Activated T-helper 17 cell treated with anti-CD3 and anti-CD28 coated beads, Interleukin-2, amount 50 U/mL, for 72 hours (primary cell): ENCODE data around the gene FDX2. TPM values are rescaled to one million over a fixed set of nuclear protein-coding genes. Genes with fewer than 3 reads are reported as not detected.
"Not testable (repeated sequence)": the region's sequence is repeated elsewhere in the genome, so short reads cannot be mapped to it uniquely, and the experiment has no call there.

ENCODE experiments used
- ATAC-seq: fragments of 150-1000 bp; cut with Tn5 transposase; replicated peaks from 2 replicates; pipeline ENCODE4 v1.10.0; 2021; ENCODE audit warnings: mild to moderate bottlenecking, moderate library complexity
- H3K27ac Mint-ChIP-seq: one replicate; pipeline ENCODE4 v1.8.0; 2022; ENCODE audit warnings: mixed read lengths
- H3K27me3 Mint-ChIP-seq: one replicate; pipeline ENCODE4 v1.8.0; 2022; ENCODE audit warnings: mixed read lengths
- H3K36me3 Mint-ChIP-seq: one replicate; pipeline ENCODE4 v1.8.0; 2022; ENCODE audit warnings: low read depth, mild to moderate bottlenecking, mixed read lengths
- H3K4me1 Mint-ChIP-seq: one replicate; pipeline ENCODE4 v1.8.0; 2022; ENCODE audit warnings: mixed read lengths
- H3K4me3 Mint-ChIP-seq: one replicate; pipeline ENCODE4 v1.8.0; 2022; ENCODE audit warnings: mild to moderate bottlenecking, mixed read lengths
- H3K9me3 Mint-ChIP-seq: one replicate; pipeline ENCODE4 v1.8.0; 2022; ENCODE audit warnings: mixed read lengths
- total RNA-seq, 2 donors: library from RNA; stranded (reverse); gene quantifications; one replicate each; pipeline ENCODE4 v1.2.3, GENCODE V29; 2022

Gene FDX2
- total RNA-seq, 2 donors from 2014 or later = 12.3 to 20.1 TPM

DNA sequence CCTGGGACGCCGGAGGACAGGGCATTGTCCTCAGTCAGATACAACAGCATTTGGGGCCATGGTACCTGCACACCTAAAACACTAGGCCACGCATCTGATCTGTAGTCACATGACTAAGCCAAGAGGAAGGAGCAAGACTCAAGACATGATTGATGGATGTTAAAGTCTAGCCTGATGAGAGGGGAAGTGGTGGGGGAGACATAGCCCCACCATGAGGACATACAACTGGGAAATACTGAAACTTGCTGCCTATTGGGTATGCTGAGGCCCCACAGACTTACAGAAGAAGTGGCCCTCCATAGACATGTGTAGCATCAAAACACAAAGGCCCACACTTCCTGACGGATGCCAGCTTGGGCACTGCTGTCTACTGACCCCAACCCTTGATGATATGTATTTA lies 30.4 kb downstream of the FDX2 start:
- H3K9me3 Mint-ChIP-seq = no peaks in the 10 kb centered on the region
- ATAC-seq = no peak
- H3K4me3 Mint-ChIP-seq = peak overlapping the region; percentile 16
- peaks cover 73% of the 10 kb centered on the region for H3K36me3 Mint-ChIP-seq
- H3K27me3 Mint-ChIP-seq = peaks cover 13% of the 10 kb centered on the region
- H3K27ac Mint-ChIP-seq = peak overlapping the region; percentile 10
- peaks cover 28% of the 10 kb centered on the region for H3K4me1 Mint-ChIP-seq

DNA sequence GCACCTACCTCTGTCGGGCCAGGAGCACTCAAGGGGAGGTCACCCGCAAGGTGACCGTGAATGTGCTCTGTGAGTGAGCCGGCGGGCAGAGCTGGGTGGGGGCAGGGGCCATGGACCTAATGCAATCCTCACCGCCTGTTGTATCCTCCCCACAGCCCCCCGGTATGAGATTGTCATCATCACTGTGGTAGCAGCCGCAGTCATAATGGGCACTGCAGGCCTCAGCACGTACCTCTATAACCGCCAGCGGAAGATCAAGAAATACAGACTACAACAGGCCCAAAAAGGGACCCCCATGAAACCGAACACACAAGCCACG lies 30.9 kb downstream of the FDX2 start:
- H3K4me3 Mint-ChIP-seq = peak overlapping the region; percentile 16
- H3K27ac Mint-ChIP-seq = peak overlapping the region; percentile 10
- peaks cover 9% of the 10 kb centered on the region for H3K27me3 Mint-ChIP-seq
- ATAC-seq = no peak
- H3K9me3 Mint-ChIP-seq = no peaks in the 10 kb centered on the region
- peaks cover 73% of the 10 kb centered on the region for H3K36me3 Mint-ChIP-seq
- H3K4me1 Mint-ChIP-seq = peaks cover 26% of the 10 kb centered on the region

DNA sequence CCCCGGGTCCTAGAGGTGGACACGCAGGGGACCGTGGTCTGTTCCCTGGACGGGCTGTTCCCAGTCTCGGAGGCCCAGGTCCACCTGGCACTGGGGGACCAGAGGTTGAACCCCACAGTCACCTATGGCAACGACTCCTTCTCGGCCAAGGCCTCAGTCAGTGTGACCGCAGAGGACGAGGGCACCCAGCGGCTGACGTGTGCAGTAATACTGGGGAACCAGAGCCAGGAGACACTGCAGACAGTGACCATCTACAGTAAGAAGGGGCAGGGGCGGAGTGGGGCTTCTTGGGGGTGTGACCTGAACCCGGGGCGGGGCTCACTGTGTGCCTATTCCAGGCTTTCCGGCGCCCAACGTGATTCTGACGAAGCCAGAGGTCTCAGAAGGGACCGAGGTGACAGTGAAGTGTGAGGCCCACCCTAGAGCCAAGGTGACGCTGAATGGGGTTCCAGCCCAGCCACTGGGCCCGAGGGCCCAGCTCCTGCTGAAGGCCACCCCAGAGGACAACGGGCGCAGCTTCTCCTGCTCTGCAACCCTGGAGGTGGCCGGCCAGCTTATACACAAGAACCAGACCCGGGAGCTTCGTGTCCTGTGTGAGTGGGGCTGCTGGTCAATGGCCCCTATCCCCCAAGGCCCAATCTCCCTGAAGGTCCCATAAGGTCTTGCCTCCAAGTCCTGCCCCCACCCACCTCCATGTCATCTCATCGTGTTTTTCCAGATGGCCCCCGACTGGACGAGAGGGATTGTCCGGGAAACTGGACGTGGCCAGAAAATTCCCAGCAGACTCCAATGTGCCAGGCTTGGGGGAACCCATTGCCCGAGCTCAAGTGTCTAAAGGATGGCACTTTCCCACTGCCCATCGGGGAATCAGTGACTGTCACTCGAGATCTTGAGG lies 31.5 kb downstream of the FDX2 start:
- Mint-ChIP-seq H3K4me3 (peak overlapping the region; percentile 16), H3K36me3 (peaks cover 79% of the 10 kb centered on the region)
- ATAC-seq = no peak

DNA sequence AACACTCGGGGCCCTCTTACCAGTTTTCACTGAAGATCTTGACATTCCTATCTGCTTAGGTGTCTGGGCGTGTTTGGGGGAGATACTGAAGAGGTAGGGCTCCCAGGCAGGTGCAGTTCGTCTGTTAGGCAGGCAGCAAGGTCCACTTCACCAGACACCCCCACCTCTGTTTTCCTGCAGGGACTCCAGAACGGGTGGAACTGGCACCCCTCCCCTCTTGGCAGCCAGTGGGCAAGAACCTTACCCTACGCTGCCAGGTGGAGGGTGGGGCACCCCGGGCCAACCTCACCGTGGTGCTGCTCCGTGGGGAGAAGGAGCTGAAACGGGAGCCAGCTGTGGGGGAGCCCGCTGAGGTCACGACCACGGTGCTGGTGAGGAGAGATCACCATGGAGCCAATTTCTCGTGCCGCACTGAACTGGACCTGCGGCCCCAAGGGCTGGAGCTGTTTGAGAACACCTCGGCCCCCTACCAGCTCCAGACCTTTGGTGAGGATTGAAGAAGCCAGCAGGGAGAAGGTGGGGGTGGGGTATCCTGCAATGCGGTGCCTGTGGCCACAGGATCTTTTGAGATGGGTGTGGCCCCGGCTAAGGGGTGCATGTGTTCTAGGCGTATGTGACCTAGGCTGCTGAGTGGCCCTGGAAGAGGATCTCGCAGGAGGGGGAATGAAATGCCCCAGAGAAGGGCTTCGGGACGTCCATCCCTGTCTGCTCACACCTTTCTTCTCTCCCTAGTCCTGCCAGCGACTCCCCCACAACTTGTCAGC lies 32.3 kb downstream of the FDX2 start:
- peaks cover 87% of the 10 kb centered on the region for H3K36me3 Mint-ChIP-seq

More for the DNA sequence above, 31.5 kb downstream of the FDX2 start:
- H3K4me1 Mint-ChIP-seq = peaks cover 29% of the 10 kb centered on the region
- H3K27ac Mint-ChIP-seq = peak overlapping the region; percentile 10
- peaks cover 9% of the 10 kb centered on the region for H3K27me3 Mint-ChIP-seq
- H3K9me3 Mint-ChIP-seq = no peaks in the 10 kb centered on the region

DNA sequence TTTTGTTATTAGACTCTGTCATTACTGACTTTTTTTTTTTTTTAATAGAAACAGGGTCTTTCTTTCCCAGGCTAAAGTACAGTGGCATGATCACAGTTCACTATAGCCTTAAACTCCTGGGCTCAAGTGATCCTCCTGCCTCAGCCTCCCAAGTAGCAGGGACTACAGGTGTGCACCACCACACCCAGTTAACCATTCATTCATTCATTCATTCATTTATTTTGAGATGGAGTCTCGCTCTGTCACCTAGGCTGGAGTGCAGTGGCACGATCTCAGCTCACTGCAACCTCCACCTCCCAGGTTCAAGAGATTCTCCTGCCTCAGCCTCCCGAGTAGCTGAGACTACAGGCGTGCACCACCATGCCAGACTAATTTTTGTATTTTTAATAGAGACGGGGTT lies 33.8 kb downstream of the FDX2 start:
- peaks cover 29% of the 10 kb centered on the region for H3K4me1 Mint-ChIP-seq
- H3K4me3 Mint-ChIP-seq, H3K9me3 Mint-ChIP-seq, H3K27ac Mint-ChIP-seq, H3K27me3 Mint-ChIP-seq, ATAC-seq: not testable (repeated sequence)
- H3K36me3 Mint-ChIP-seq = peaks cover 100% of the 10 kb centered on the region

More for the DNA sequence above, 32.3 kb downstream of the FDX2 start:
- Mint-ChIP-seq H3K4me3 (no peak overlapping the region), H3K4me1 (peaks cover 30% of the 10 kb centered on the region), H3K9me3 (no peaks in the 10 kb centered on the region), H3K27me3 (peaks cover 5% of the 10 kb centered on the region), H3K27ac (no peak overlapping the region)
- no peak for ATAC-seq

DNA sequence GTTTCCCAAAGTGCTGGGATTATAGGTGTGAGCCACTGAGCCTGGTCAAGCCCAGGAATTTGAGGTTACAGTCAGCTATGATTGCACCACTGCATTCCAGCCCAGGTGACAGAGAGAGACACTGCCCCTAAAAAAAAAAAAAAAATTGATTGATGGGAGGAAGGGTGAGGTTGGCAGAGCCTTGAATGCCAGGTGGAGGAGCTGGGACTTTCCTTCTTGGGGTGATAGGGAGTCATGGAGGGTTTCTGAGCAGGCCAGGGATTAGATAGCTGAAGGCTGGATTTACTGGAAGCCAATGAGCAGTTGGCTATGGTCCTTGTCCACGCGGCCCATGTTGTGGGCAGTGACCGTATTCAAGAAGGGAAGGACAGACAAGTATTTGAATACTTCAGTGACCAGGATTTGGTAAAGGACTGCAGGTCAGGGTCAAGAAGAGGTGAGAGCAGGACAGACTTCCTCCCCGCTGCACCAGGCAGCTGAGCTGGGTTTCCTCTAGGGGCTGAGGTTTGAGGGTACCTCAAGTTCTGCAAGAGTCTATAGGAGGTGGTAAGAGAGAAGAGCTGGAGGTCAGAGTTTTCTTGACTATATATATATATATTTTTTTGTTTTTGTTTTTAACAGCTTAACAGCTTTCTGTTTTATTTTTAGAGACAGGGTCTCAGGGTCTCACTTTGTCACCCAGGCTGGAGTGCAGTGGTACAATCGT lies 35.9 kb downstream of the FDX2 start:
- Mint-ChIP-seq H3K4me3 (no peak overlapping the region), H3K9me3 (no peaks in the 10 kb centered on the region), H3K27ac (peak overlapping the region; percentile 21), H3K36me3 (peaks cover 100% of the 10 kb centered on the region), H3K27me3 (no peaks in the 10 kb centered on the region), H3K4me1 (peaks cover 13% of the 10 kb centered on the region)
- ATAC-seq = no peak

DNA sequence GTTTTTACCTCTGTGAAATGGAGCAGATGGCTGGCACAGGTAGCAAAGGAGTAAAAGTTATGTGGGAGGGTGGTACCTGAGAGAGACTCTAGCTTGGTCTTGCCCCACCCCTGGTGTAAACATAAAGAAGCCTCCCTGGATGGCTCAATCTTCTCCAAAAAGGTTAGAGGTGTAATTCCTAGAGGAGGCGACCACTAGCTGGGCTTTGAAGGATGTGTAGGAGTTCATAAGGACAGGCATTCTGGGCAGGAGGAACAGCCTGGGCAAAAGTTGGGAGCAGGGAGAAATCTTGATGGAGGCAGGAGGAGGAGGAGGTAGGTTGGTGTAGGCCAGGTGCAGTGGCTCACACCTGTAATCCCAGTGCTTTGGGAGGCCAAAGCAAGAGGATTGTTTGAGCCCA lies 36.9 kb downstream of the FDX2 start:
- Mint-ChIP-seq H3K36me3 (peaks cover 100% of the 10 kb centered on the region), H3K27ac (no peak overlapping the region), H3K9me3 (no peaks in the 10 kb centered on the region), H3K27me3 (no peaks in the 10 kb centered on the region), H3K4me3 (no peak overlapping the region), H3K4me1 (peaks cover 19% of the 10 kb centered on the region)
- ATAC-seq = no peak

DNA sequence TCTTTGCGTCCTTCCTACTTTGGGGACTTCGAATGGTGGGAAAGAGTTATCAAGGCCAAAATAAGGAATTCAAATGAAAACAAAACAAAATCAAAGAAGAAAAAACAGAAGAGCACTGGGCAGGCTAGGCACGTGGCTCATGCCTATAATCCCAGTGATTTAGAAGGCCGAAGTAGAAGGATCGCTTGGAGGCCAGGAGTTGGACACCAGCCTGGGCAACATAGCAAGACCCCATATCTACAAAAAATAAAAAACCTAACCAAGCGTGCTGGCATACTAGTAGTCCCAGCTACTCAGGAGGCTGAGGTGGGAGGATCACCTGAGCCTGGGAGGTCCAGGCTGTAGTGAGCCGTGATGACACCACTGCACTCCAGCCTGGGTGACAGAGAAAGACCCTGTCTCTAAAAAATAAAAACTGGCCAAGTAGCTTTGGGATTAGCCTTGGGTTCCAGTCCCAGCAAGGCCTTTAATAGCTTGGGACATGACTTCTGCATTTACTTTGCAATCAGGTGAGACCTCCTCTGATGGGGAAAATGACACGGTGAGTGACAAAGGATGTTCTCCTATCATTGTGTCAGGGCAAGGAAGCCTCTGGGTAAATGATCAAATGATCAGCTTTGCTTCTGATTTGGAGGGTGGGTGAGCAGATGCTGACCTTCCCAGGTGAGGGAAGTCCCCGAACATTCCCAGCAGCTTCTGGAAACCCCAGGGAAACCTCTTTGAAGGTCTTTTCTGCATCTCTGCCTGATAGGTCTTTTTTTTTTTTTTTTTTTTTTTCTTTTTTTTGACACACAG lies 37.8 kb downstream of the FDX2 start:
- Mint-ChIP-seq H3K4me3 (no peak overlapping the region), H3K27me3 (no peaks in the 10 kb centered on the region), H3K9me3 (no peaks in the 10 kb centered on the region), H3K27ac (no peak overlapping the region), H3K36me3 (peaks cover 100% of the 10 kb centered on the region), H3K4me1 (peaks cover 21% of the 10 kb centered on the region)
- ATAC-seq = no peak

DNA sequence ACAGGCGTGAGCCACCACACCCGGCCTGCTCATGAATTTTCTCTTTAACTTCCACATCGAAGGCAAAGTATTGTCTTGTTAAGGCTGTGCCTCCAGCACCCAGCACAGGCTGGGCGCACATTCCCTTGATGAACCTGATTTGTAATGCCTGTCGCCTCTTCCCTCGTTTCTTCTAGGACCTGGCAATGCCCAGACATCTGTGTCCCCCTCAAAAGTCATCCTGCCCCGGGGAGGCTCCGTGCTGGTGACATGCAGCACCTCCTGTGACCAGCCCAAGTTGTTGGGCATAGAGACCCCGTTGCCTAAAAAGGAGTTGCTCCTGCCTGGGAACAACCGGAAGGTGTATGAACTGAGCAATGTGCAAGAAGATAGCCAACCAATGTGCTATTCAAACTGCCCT lies 41.2 kb downstream of the FDX2 start:
- peak overlapping the region; percentile 53 for H3K27ac Mint-ChIP-seq
- no peak for ATAC-seq
- H3K9me3 Mint-ChIP-seq = no peaks in the 10 kb centered on the region
- H3K36me3 Mint-ChIP-seq = peaks cover 98% of the 10 kb centered on the region
- H3K4me3 Mint-ChIP-seq = peak overlapping the region; percentile 89
- no peaks in the 10 kb centered on the region for H3K27me3 Mint-ChIP-seq
- peaks cover 16% of the 10 kb centered on the region for H3K4me1 Mint-ChIP-seq

DNA sequence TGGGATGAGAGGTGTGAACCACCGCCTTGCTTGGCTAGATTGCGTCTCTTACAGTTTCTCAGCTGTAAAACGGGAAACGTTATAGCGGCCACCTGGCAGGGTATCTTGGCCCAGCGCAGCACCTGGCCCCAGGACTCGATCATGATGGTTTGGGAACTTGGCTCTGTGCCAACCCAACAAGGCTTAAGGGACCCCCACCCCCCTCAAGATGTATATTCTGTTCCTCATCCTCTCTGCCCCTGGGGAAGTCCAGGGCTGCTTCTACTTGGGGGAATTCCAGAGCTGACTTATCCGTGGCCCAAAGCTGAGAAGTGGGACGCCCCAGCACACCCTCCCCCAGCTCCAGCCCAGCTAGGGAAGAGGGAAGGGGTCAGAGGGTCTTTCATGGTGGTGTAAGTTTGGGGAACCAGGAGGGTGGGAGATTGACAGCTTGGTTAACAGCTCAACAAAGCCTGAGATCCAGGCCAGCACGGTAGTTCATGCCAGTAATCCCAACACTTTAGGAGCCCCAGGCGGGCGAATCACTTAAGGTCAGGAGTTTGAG lies 44.2 kb downstream of the FDX2 start:
- H3K4me3 Mint-ChIP-seq = peak overlapping the region; percentile 89
- no peaks in the 10 kb centered on the region for H3K27me3 Mint-ChIP-seq
- H3K4me1 Mint-ChIP-seq = peaks cover 10% of the 10 kb centered on the region
- ATAC-seq = peak; percentile 20
- H3K9me3 Mint-ChIP-seq = no peaks in the 10 kb centered on the region
- peak overlapping the region; percentile 89 for H3K27ac Mint-ChIP-seq
- H3K36me3 Mint-ChIP-seq = peaks cover 68% of the 10 kb centered on the region

DNA sequence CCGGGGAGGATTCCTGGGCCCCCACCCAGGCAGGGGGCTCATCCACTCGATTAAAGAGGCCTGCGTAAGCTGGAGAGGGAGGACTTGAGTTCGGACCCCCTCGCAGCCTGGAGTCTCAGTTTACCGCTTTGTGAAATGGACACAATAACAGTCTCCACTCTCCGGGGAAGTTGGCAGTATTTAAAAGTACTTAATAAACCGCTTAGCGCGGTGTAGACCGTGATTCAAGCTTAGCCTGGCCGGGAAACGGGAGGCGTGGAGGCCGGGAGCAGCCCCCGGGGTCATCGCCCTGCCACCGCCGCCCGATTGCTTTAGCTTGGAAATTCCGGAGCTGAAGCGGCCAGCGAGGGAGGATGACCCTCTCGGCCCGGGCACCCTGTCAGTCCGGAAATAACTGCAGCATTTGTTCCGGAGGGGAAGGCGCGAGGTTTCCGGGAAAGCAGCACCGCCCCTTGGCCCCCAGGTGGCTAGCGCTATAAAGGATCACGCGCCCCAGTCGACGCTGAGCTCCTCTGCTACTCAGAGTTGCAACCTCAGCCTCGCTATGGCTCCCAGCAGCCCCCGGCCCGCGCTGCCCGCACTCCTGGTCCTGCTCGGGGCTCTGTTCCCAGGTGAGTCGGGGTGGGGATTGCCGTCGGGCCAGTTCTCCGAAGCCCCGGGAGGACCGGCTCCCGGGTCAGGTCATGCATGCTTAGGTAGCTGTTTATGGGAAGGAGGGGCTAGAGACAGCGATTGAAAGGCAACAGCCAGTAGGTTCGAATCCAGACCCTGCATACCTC lies 45.0 kb downstream of the FDX2 start, which contains the start of gene ICAM1:
Gene ICAM1 (plus strand): TSS at position 505 of the 779 bp plus-strand sequence. CDS start 40 bp downstream, at position 545.
- peak within 1 kb of the TSS; percentile 89 for H3K27ac Mint-ChIP-seq
- H3K4me1 Mint-ChIP-seq = peaks cover 10% of the 10 kb centered on the region
- no peaks in the 10 kb centered on the region for H3K27me3 Mint-ChIP-seq
- peak; percentile 70 for ATAC-seq
- peak within 1 kb of the TSS; percentile 89 for H3K4me3 Mint-ChIP-seq
- H3K36me3 Mint-ChIP-seq = peaks cover 60% of the 10 kb centered on the region
- H3K9me3 Mint-ChIP-seq = no peaks in the 10 kb centered on the region

DNA sequence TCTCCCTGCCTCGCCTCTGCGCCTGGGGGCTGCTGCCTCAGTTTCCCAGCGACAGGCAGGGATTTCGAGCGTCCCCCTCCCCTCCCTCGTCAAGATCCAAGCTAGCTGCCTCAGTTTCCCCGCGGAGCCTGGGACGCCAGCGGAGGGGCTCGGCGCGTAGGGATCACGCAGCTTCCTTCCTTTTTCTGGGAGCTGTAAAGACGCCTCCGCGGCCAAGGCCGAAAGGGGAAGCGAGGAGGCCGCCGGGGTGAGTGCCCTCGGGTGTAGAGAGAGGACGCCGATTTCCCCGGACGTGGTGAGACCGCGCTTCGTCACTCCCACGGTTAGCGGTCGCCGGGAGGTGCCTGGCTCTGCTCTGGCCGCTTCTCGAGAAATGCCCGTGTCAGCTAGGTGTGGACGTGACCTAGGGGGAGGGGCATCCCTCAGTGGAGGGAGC lies 45.6 kb downstream of the FDX2 start:
- ATAC-seq = peak; percentile 86
- Mint-ChIP-seq H3K27me3 (no peaks in the 10 kb centered on the region), H3K36me3 (peaks cover 54% of the 10 kb centered on the region), H3K27ac (peak overlapping the region; percentile 89), H3K9me3 (no peaks in the 10 kb centered on the region), H3K4me1 (peaks cover 10% of the 10 kb centered on the region), H3K4me3 (peak overlapping the region; percentile 89)
